GM12872 (cell line): ENCODE results near the gene BEND6.

Experiments used
- CTCF ChIP-seq: IDR thresholded peaks from 3 replicates; pipeline ENCODE4 v1.5.1; 2011; ENCODE audit warnings: low read depth, mild to moderate bottlenecking, low read length, moderate library complexity; ENCODE audit not compliant: insufficient read depth

BEND6 gene

GRCh38 chr6:56944661-56945060 lies 10.2 kb upstream of the BEND6 start:
- TF ChIP-seq CTCF = no peak

GRCh38 chr6:56946368-56946767 lies 8.5 kb upstream of the BEND6 start:
- TF ChIP-seq CTCF = no peak

GRCh38 chr6:56947924-56948323 lies 7.0 kb upstream of the BEND6 start:
- TF ChIP-seq CTCF = no peak

GRCh38 chr6:56949265-56949664 lies 5.6 kb upstream of the BEND6 start:
- no peak for TF ChIP-seq CTCF

GRCh38 chr6:56949925-56950495 lies 4.9 kb upstream of the BEND6 start:
- TF ChIP-seq CTCF = no peak

- no peak for TF ChIP-seq CTCF
Observed at GRCh38 chr6:56951049-56951831, 3.7 kb upstream of the BEND6 start.

GRCh38 chr6:56953597-56954402 lies 1.1 kb upstream of the BEND6 start:
- no peak for TF ChIP-seq CTCF
